BLaER1 treated with 17β-estradiol and CSF1 and Interleukin-3, amounts not matched to agents 10 nM and 100 nM (cell line): ENCODE results near the gene SPTAN1.

Experiments used
- H3K27ac ChIP-seq, 11 experiments: shearing (Covaris generic); formaldehyde crosslinking; 2 replicates each; pipeline ENCODE4 v1.8.1; 2022
- H3K27me3 ChIP-seq, 11 experiments: shearing (Covaris generic); formaldehyde crosslinking; 2 replicates each; pipeline ENCODE4 v1.8.1; 2022
- H3K36me3 ChIP-seq, 11 experiments: shearing (Covaris generic); formaldehyde crosslinking; 2 replicates each; pipeline ENCODE4 v1.8.1; 2022
- H3K4me1 ChIP-seq, 10 experiments: shearing (Covaris generic); formaldehyde crosslinking; 2 replicates each; pipeline ENCODE4 v1.8.1; 2022
- H3K4me2 ChIP-seq, 11 experiments: shearing (Covaris generic); formaldehyde crosslinking; 2 replicates each; pipeline ENCODE4 v1.8.1; 2022
- H3K4me3 ChIP-seq, 10 experiments: shearing (Covaris generic); formaldehyde crosslinking; 2 replicates each; pipeline ENCODE4 v1.8.1; 2022
- H3K9ac ChIP-seq, 11 experiments: shearing (Covaris generic); formaldehyde crosslinking; 2 replicates each; pipeline ENCODE4 v1.8.1; 2022
- H3K9me3 ChIP-seq, 11 experiments: shearing (Covaris generic); formaldehyde crosslinking; replicated peaks in 1 of 11; 2 replicates each; pipeline ENCODE4 v1.8.1; 2022
- H4K20me1 ChIP-seq, 11 experiments: shearing (Covaris generic); formaldehyde crosslinking; 2 replicates each; pipeline ENCODE4 v1.8.1; 2022
- Cebpa-rat ChIP-seq, 11 experiments: shearing (Covaris generic); IDR thresholded peaks; 2 replicates each; pipeline ENCODE4 v1.8.1; 2022

SPTAN1 gene

DNA sequence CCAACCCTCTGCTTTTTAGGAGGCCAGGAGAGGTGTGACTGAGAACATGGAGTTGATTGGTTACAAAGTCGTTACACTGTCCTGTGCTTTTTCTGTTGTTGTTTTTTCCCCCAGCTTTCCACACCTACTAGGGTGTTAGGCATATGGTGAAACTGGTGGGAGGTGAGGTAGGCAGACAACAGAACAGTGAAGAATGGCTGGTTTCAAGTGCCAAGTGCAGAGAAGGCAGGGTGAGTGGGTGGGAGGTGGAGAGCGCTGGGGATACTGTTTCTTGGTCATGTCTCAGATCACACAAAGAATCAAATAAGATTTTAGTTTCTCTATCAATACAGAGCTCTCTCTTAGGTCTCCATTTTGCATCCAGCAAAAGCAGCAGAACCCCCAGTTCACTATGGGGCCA is 2.2 kb upstream of the SPTAN1 start:
- Histone ChIP-seq H3K9ac (peak overlapping the region in 2 of 11 experiments; percentile 8 to 94; a peak in 2 of 22 replicates), H3K27ac (no peak overlapping the region)

DNA sequence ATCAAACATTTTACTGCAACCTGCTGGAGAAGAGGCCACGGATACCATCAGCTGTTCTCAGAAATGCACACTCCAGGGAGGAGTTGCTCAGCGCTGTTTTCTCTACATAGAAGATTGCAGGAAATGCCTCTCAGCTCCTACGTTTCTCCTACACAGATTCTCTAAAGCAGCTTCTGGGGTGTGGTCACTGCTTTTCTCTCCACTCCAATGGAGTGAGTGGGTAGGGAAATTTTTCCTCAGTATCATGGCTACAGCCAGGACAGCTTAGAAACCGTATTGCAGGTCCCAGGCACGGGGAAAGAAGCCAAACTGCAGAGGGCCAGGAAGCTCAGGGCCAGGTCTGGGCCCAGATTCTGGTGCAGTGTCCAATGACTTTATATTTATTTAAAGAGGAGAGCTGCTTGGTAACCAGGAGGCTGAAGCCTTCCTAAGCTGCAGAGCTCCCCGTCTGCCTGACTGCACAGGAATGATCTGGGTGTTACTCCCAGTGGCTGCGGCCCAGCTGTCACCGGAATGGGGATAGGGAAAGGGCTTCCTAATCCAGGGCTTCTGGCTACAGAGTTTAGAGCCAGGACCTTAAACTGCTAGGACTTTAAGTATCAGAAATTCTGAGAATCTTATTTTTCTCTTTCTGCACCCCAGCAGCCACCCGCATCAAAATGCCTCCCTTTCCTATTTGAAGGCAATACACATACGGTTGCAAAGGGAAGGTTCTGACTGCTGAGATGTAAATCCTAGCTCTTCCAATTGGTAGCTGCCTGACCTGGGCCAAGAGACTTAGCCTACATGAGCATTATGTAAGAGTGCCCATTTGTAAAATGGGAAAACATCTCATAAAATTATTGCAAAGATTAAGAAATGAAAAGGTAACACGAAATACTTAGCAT is 1.4 kb upstream of the SPTAN1 start:
- Histone ChIP-seq H3K9me3 (no peaks in the 10 kb centered on the region), H3K36me3 (no peaks in the 10 kb centered on the region; a peak in 1 of 22 replicates), H3K4me3 (peak overlapping the region; percentile 89 to 99 (median 98)), H3K4me2 (peak overlapping the region; percentile 77 to 95 (median 88)), H3K4me1 (peaks cover 44 to 57% (median 47%) of the 10 kb centered on the region in 10 experiments), H3K27ac (peak overlapping the region in 9 of 11 experiments; percentile 69 to 90 (median 84); a peak in 15 of 22 replicates), H4K20me1 (peaks cover 24 to 36% (median 32%) of the 10 kb centered on the region in 11 experiments; a peak in 21 of 22 replicates), H3K9ac (peak overlapping the region; percentile 86 to 97 (median 92); a peak in 20 of 22 replicates), H3K27me3 (no peaks in the 10 kb centered on the region)
- no peak for TF ChIP-seq Cebpa-rat (IDR thresholded peaks at IDR 0.05)

More for the DNA sequence above, 2.2 kb upstream of the SPTAN1 start:
- Histone ChIP-seq H3K4me1 (peaks cover 36 to 49% (median 39%) of the 10 kb centered on the region in 10 experiments), H3K9me3 (no peaks in the 10 kb centered on the region), H3K4me2 (peak overlapping the region in 9 of 11 experiments; percentile 80 to 94 (median 88); a peak in 13 of 22 replicates), H4K20me1 (peaks cover 17 to 28% (median 24%) of the 10 kb centered on the region in 11 experiments; a peak in 21 of 22 replicates), H3K36me3 (no peaks in the 10 kb centered on the region; a peak in 1 of 22 replicates), H3K4me3 (no peak overlapping the region), H3K27me3 (no peaks in the 10 kb centered on the region)
- TF ChIP-seq Cebpa-rat (IDR thresholded peaks at IDR 0.05) = no peak

GRCh38 chr9:128551657-128552152 is 682 bp upstream of the SPTAN1 start:
- no peak for TF ChIP-seq Cebpa-rat (IDR thresholded peaks at IDR 0.05)
- peaks cover 29 to 43% (median 39%) of the 10 kb centered on the region in 11 experiments for H4K20me1 ChIP-seq
- H3K27me3 ChIP-seq = no peaks in the 10 kb centered on the region
- H3K4me1 ChIP-seq = peaks cover 51 to 64% (median 53%) of the 10 kb centered on the region in 10 experiments
- peak overlapping the region; percentile 86 to 97 (median 92) for H3K9ac ChIP-seq
- H3K27ac ChIP-seq = peak overlapping the region; percentile 63 to 90 (median 84)
- no peaks in the 10 kb centered on the region for H3K9me3 ChIP-seq
- peaks cover 0 to 3% (median 0%) of the 10 kb centered on the region in 11 experiments; a peak in 3 of 22 replicates for H3K36me3 ChIP-seq
- peak overlapping the region; percentile 89 to 99 (median 98) for H3K4me3 ChIP-seq
- peak overlapping the region; percentile 77 to 95 (median 88) for H3K4me2 ChIP-seq

DNA sequence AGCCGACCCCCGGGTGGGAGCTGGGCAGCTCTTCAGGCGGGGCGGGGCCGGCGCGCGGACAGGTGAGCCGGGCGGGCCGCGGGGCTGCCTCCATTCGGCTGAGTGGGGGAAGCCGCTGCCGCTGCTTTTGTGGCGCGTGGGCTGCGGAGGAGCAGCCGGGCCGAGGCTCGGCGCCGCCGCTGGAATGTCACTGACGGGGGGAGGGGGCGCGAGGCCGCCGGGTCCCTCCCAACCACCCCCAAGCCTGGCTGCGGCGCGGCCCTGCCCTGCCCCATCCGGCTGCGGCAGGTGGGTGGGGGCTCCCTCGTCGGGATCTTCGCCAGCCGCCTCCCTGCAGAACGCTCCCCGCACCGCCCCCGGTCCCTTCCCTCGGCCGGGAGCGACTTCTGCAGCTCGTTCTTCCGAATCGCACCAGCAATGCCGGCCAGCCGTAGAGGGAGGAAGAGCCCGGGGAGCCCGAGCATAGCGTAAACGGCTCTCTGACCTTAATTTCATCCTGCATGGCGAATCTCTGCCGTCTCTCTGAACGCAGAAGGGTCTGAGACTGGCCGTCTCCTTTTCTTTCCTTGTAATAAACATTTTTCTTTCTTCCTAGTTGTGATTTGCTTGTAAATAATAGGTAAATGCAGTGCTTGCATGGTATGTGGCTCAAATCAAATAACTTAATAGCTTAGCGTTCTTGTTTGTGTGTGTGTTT is 505 bp downstream of the SPTAN1 start:
- Histone ChIP-seq H3K9me3 (no peaks in the 10 kb centered on the region), H3K36me3 (peaks cover 0 to 9% (median 0%) of the 10 kb centered on the region in 11 experiments; a peak in 3 of 22 replicates), H4K20me1 (peaks cover 37 to 54% (median 48%) of the 10 kb centered on the region in 11 experiments), H3K4me1 (peaks cover 62 to 76% (median 65%) of the 10 kb centered on the region in 10 experiments), H3K9ac (peak overlapping the region; percentile 86 to 97 (median 92)), H3K27ac (peak overlapping the region; percentile 76 to 90 (median 85)), H3K4me2 (peak overlapping the region; percentile 72 to 90 (median 86)), H3K27me3 (no peaks in the 10 kb centered on the region), H3K4me3 (peak overlapping the region; percentile 89 to 99 (median 98))
- TF ChIP-seq Cebpa-rat (IDR thresholded peaks at IDR 0.05) = no peak

DNA sequence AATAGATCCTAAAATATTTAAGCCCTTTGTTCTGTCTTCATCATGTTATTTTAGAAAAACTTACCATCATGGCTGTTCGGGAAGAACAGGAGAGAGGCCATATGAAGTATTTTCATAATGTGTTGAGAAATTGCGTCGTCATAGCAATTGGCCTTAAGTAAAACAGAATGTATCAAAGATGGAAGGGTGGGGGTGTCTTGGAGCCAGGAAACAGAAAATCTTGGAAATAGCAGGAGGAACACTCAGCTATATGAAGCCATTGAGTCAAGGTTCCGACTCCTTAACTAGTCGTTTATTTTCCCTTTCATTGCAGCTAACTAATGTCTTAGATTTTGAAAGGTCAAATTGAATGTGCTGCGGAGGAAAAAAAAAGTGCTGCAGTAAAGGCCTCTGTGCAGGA is 1.3 kb downstream of the SPTAN1 start:
- H3K9ac ChIP-seq = peak overlapping the region; percentile 86 to 97 (median 92); a peak in 21 of 22 replicates
- H3K9me3 ChIP-seq = no peaks in the 10 kb centered on the region
- peak overlapping the region; percentile 89 to 99 (median 98) for H3K4me3 ChIP-seq
- H3K27me3 ChIP-seq = no peaks in the 10 kb centered on the region
- peaks cover 71 to 84% (median 74%) of the 10 kb centered on the region in 10 experiments for H3K4me1 ChIP-seq
- no peak for TF ChIP-seq Cebpa-rat (IDR thresholded peaks at IDR 0.05)
- peaks cover 0 to 9% (median 0%) of the 10 kb centered on the region in 11 experiments; a peak in 3 of 22 replicates for H3K36me3 ChIP-seq
- peak overlapping the region; percentile 72 to 90 (median 86) for H3K4me2 ChIP-seq
- peak overlapping the region in 9 of 11 experiments; percentile 76 to 90 (median 85); a peak in 13 of 22 replicates for H3K27ac ChIP-seq
- H4K20me1 ChIP-seq = peaks cover 45 to 63% (median 57%) of the 10 kb centered on the region in 11 experiments

- peaks cover 0 to 9% (median 0%) of the 10 kb centered on the region in 11 experiments; a peak in 3 of 22 replicates for H3K36me3 ChIP-seq
- peaks cover 51 to 69% (median 62%) of the 10 kb centered on the region in 11 experiments for H4K20me1 ChIP-seq
- H3K9me3 ChIP-seq = no peaks in the 10 kb centered on the region
- no peak for TF ChIP-seq Cebpa-rat (IDR thresholded peaks at IDR 0.05)
- H3K27ac ChIP-seq = peak overlapping the region in 2 of 11 experiments; percentile 76 to 84; a peak in 2 of 22 replicates
- peak overlapping the region; percentile 89 to 99 (median 98) for H3K4me3 ChIP-seq
- H3K4me2 ChIP-seq = peak overlapping the region; percentile 72 to 90 (median 86)
- H3K27me3 ChIP-seq = no peaks in the 10 kb centered on the region
- peaks cover 77 to 85% (median 79%) of the 10 kb centered on the region in 10 experiments for H3K4me1 ChIP-seq
- H3K9ac ChIP-seq = peak overlapping the region; percentile 86 to 97 (median 92); a peak in 18 of 22 replicates
These were observed 1.9 kb downstream of the SPTAN1 start for GRCh38 chr9:128554155-128554862.

DNA sequence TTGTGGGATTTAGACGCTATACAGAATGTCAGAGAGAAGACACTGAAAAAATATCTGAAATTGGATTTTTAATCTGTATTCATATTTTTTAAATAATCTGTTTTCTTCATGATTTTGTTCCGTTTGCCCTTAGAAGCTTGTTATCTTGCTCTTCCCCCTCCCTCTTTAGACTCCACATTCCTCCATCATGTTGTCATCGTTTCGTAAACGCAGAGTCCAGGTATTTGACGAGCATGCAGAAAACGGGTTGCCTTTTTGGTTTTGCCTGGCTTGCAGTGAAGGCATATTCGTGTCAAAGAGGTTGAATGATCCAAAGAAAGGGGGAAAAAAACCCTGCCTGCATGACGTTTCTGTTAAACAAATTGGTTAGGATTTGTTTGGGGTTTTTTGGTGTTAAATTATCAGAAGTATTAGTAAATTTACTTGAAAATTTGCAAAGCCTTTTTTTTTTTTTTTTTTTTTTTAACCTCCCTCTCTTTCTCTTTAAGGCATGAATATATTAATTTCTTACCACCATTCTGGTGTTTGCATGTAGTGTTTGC is 2.9 kb downstream of the SPTAN1 start:
- Histone ChIP-seq H3K4me1 (peaks cover 78 to 86% (median 84%) of the 10 kb centered on the region in 10 experiments), H3K36me3 (peaks cover 0 to 9% (median 0%) of the 10 kb centered on the region in 11 experiments; a peak in 3 of 22 replicates), H3K4me3 (peak overlapping the region in 1 of 10 experiments; percentile 90; a peak in 1 of 20 replicates), H4K20me1 (peaks cover 55 to 78% (median 72%) of the 10 kb centered on the region in 11 experiments), H3K4me2 (peak overlapping the region; percentile 72 to 90 (median 86)), H3K27me3 (no peaks in the 10 kb centered on the region), H3K27ac (no peak overlapping the region), H3K9ac (peak overlapping the region in 2 of 11 experiments; percentile 2 to 38; a peak in 2 of 22 replicates), H3K9me3 (no peaks in the 10 kb centered on the region)
- no peak for TF ChIP-seq Cebpa-rat (IDR thresholded peaks at IDR 0.05)
